HEK293 (cell line): ENCODE data around the gene ZFHX3.

Source experiments
- CTCF ChIA-PET: fragments of 350-600 bp; formaldehyde crosslinking; extraction: SDS; loops from one replicate; lab custom pipeline; 2021; ENCODE audit warnings: antibody characterized with exemption; lab: Yijun Ruan, JAX
- POLR2A ChIA-PET: fragments of 300-600 bp; formaldehyde crosslinking; extraction: SDS; loops from one replicate; lab custom pipeline; 2020; ENCODE audit warnings: antibody characterized with exemption, inconsistent platforms; lab: Yijun Ruan, JAX
- H3K27ac ChIP-seq: fragments of 200-500 bp; sonication (Bioruptor generic); 2 replicates; pipeline ENCODE4 v1.5.1; 2014; ENCODE audit warnings: low read depth, low read length, control low read depth, inconsistent platforms; ENCODE audit errors: extremely low read depth
- H3K36me3 ChIP-seq, 2 experiments: fragments of 200-500 bp in 1 of 2; sonication (Bioruptor generic) in 1 of 2; 1 replicate in 1 of 2; 2 replicates in 1 of 2; pipeline ENCODE4 v1.5.1; 2014 to 2017; ENCODE audit warnings: inconsistent platforms in 2 of 2, low read length in 2 of 2; ENCODE audit not compliant: control insufficient read depth in 2 of 2, insufficient read depth in 1 of 2
- H3K4me1 ChIP-seq: fragments of 200-500 bp; sonication (Bioruptor generic); 2 replicates; pipeline ENCODE4 v1.5.1; 2014; ENCODE audit warnings: mild to moderate bottlenecking, low read length, inconsistent platforms; ENCODE audit not compliant: control insufficient read depth, insufficient read depth
- H3K4me3 ChIP-seq: 2 replicates; pipeline ENCODE4 v1.5.1; 2011; ENCODE audit warnings: low read depth, mild to moderate bottlenecking, control low read depth, low read length, moderate library complexity
- H3K9me3 ChIP-seq: fragments of 200-500 bp; sonication (Bioruptor generic); 2 replicates; pipeline ENCODE4 v1.5.1; 2014; ENCODE audit warnings: low read depth, low read length, inconsistent platforms; ENCODE audit not compliant: control insufficient read depth, insufficient read depth
- GFI1B ChIP-seq: fragments of 450-650 bp; formaldehyde crosslinking; IDR thresholded peaks from 2 replicates; pipeline ENCODE4 v1.5.1; 2016; ENCODE audit warnings: missing biosample characterization, missing genetic modification characterization
- KLF16 ChIP-seq: fragments of 450-650 bp; formaldehyde crosslinking; IDR thresholded peaks from 2 replicates; pipeline ENCODE4 v1.5.1; 2017; ENCODE audit warnings: missing biosample characterization, missing genetic modification characterization
- MYNN ChIP-seq: fragments of 450-650 bp; formaldehyde crosslinking; IDR thresholded peaks from 2 replicates; pipeline ENCODE4 v1.5.1; 2016; ENCODE audit warnings: missing biosample characterization, missing genetic modification characterization, borderline replicate concordance
- PBX3 ChIP-seq: sonication (generic); formaldehyde crosslinking; IDR thresholded peaks from 2 replicates; pipeline ENCODE4 v1.8.1; 2022; ENCODE audit warnings: mild to moderate bottlenecking, moderate library complexity, missing genetic modification reagents
- PRDM2 ChIP-seq: fragments of 450-650 bp; formaldehyde crosslinking; IDR thresholded peaks from 2 replicates; pipeline ENCODE4 v1.5.1; 2016; ENCODE audit warnings: missing biosample characterization, missing genetic modification characterization, borderline replicate concordance
- SETDB1 ChIP-seq: IDR thresholded peaks from one replicate; pipeline ENCODE4 v1.6.1; 2017; ENCODE audit warnings: mild to moderate bottlenecking, low read length, moderate library complexity, mixed read lengths; ENCODE audit not compliant: insufficient read length
- SP2 ChIP-seq: fragments of 450-650 bp; formaldehyde crosslinking; IDR thresholded peaks from 2 replicates; pipeline ENCODE4 v1.5.1; 2016; ENCODE audit warnings: missing biosample characterization, missing genetic modification characterization
- SP7 ChIP-seq: fragments of 450-650 bp; formaldehyde crosslinking; IDR thresholded peaks from 2 replicates; pipeline ENCODE4 v1.5.1; 2016; ENCODE audit warnings: missing biosample characterization, missing genetic modification characterization
- ZBTB44 ChIP-seq: fragments of 450-650 bp; IDR thresholded peaks from 2 replicates; pipeline ENCODE4 v1.5.1; 2018; ENCODE audit warnings: missing biosample characterization, mild to moderate bottlenecking, missing genetic modification characterization
- ZIC2 ChIP-seq: fragments of 450-650 bp; formaldehyde crosslinking; IDR thresholded peaks from 2 replicates; pipeline ENCODE4 v1.5.1; 2016; ENCODE audit warnings: missing biosample characterization, missing genetic modification characterization
- ZNF132 ChIP-seq: fragments of 450-650 bp; formaldehyde crosslinking; IDR thresholded peaks from 2 replicates; pipeline ENCODE4 v1.5.1; 2017; ENCODE audit warnings: missing biosample characterization, missing genetic modification characterization, borderline replicate concordance
- ZNF138 ChIP-seq: fragments of 450-650 bp; formaldehyde crosslinking; IDR thresholded peaks from 2 replicates; pipeline ENCODE4 v1.5.1; 2016; ENCODE audit warnings: missing biosample characterization, missing genetic modification characterization, borderline replicate concordance
- ZNF140 ChIP-seq: fragments of 450-650 bp; formaldehyde crosslinking; IDR thresholded peaks from 2 replicates; pipeline ENCODE4 v1.5.1; 2016; ENCODE audit warnings: missing biosample characterization, missing genetic modification characterization
- ZNF223 ChIP-seq: fragments of 450-650 bp; formaldehyde crosslinking; IDR thresholded peaks from 2 replicates; pipeline ENCODE4 v1.5.1; 2016; ENCODE audit warnings: missing biosample characterization, missing genetic modification characterization
- ZNF239 ChIP-seq: fragments of 450-650 bp; formaldehyde crosslinking; IDR thresholded peaks from 2 replicates; pipeline ENCODE4 v1.5.1; 2016; ENCODE audit warnings: missing biosample characterization, missing genetic modification characterization
- ZNF416 ChIP-seq: fragments of 450-650 bp; formaldehyde crosslinking; IDR thresholded peaks from 2 replicates; pipeline ENCODE4 v1.5.1; 2016; ENCODE audit warnings: missing biosample characterization, missing genetic modification characterization
- ZNF473 ChIP-seq: fragments of 450-650 bp; formaldehyde crosslinking; IDR thresholded peaks from 2 replicates; pipeline ENCODE4 v1.5.1; 2017; ENCODE audit warnings: missing biosample characterization, missing genetic modification characterization
- ZNF513 ChIP-seq: fragments of 450-650 bp; IDR thresholded peaks from 2 replicates; pipeline ENCODE4 v1.5.1; 2018; ENCODE audit warnings: missing biosample characterization, missing genetic modification characterization
- ZNF548 ChIP-seq: fragments of 450-650 bp; formaldehyde crosslinking; IDR thresholded peaks from 2 replicates; pipeline ENCODE4 v1.5.1; 2016; ENCODE audit warnings: missing biosample characterization, missing genetic modification characterization
- ZNF580 ChIP-seq: fragments of 450-650 bp; formaldehyde crosslinking; IDR thresholded peaks from 2 replicates; pipeline ENCODE4 v1.5.1; 2016; ENCODE audit warnings: missing biosample characterization, missing genetic modification characterization
- ZSCAN23 ChIP-seq: fragments of 450-650 bp; formaldehyde crosslinking; IDR thresholded peaks from 2 replicates; pipeline ENCODE4 v1.5.1; 2016; ENCODE audit warnings: missing biosample characterization, missing genetic modification characterization

ZFHX3 gene

GRCh38 chr16:72978212-72978611, 69.7 kb downstream of the ZFHX3 start:
- no peaks in the 10 kb centered on the region for H3K4me1 ChIP-seq
- no peaks in the 10 kb centered on the region for H3K9me3 ChIP-seq
- H3K4me3 ChIP-seq, result no peak overlapping the region
- H3K36me3 ChIP-seq, result no peaks in the 10 kb centered on the region
- ChIA-PET POLR2A (no interaction called here), CTCF (interaction anchor here (1.7 kb wide), 1 partner anchor 146 kb away, joined by 4 read pairs; no protein-coding TSS in a partner anchor)
- TF ChIP-seq ZBTB44 (tag by site-specific recombination) (no peak), GFI1B (no peak), SP7 (tag by site-specific recombination) (peak; percentile 39; the same call in 1 of the 2 replicates), PRDM2 (no peak), ZNF513 (tag by site-specific recombination) (no peak), ZNF473 (no peak), KLF16 (tag by site-specific recombination) (no peak)
- TF ChIP-seq, all 188 proteins: peak for 1
- H3K27ac ChIP-seq, result no peak overlapping the region

- POLR2A ChIA-PET, result no interaction called here
- Histone ChIP-seq H3K9me3 (no peaks in the 10 kb centered on the region), H3K36me3 (no peaks in the 10 kb centered on the region), H3K27ac (no peak overlapping the region), H3K4me3 (no peak overlapping the region), H3K4me1 (no peaks in the 10 kb centered on the region)
- no peak for TF ChIP-seq PBX3 (CRISPR knock-in tag)
- no peak for TF ChIP-seq ZNF239 (tag by site-specific recombination)
- TF ChIP-seq ZIC2 (tag by site-specific recombination), result no peak
- TF ChIP-seq ZNF132 (tag by site-specific recombination), result no peak
- no peak for TF ChIP-seq SP2 (tag by site-specific recombination)
- no peak for TF ChIP-seq ZSCAN23 (tag by site-specific recombination)
- TF ChIP-seq ZNF138, result no peak
- TF ChIP-seq MYNN (tag by site-specific recombination), result no peak
- TF ChIP-seq ZNF140 (tag by site-specific recombination), result no peak
- TF ChIP-seq ZNF580, result no peak
- no peak for TF ChIP-seq ZNF416 (tag by site-specific recombination)
- TF ChIP-seq ZNF223 (tag by site-specific recombination), result no peak
- TF ChIP-seq SETDB1, result no peak
- TF ChIP-seq ZNF548 (tag by site-specific recombination), result no peak
- CTCF ChIA-PET, result no interaction called here
Measured at GRCh38 chr16:72977127-72977526, 70.8 kb downstream of the ZFHX3 start.
